ENCODE data around the gene SLC9A5. TPM values are rescaled to one million over a fixed set of nuclear protein-coding genes. Genes with fewer than 3 reads are reported as not detected.

Gene SLC9A5
- total RNA-seq, 1 donor from 2014 or later, result 2.5 TPM

DNA sequence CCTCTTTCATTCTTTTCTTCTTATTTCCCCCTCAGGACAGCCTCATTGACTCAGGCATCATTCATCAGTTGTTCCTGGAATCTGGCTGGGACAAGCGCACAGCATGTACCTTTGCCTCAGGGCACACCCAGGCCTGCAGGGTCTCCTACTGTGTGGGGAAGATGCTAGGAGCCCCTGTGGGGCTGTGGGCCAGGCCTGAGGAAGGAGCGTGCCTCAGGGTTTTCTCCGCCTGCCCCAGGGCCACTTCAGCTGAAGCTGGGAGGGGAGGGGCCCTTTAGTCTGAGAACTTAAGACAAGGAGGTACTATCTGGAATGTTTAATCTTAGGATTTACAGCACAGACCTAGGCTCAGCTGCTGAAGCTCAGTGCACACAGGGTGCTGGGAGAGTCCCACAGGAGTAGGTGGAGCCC is 41.9 kb upstream of the SLC9A5 start:
- TF ChIP-seq CTCF (IDR thresholded peaks at IDR 0.05), result no peak
- H3K36me3 Mint-ChIP-seq (ENCODE audit: low read depth), result peaks cover 23% of the 10 kb centered on the region
- intact Hi-C loops (cut with micrococcal nuclease), result no loop called here
- ChIA-PET POLR2A (no interaction called here), CTCF (no interaction called here)
- no peak overlapping the region for H3K27ac Mint-ChIP-seq
- H3K4me3 Mint-ChIP-seq, result no peak overlapping the region
- no peaks in the 10 kb centered on the region for H3K4me1 Mint-ChIP-seq
- no peak for ATAC-seq (ENCODE audit: low read depth)
- no peaks in the 10 kb centered on the region for H3K9me3 Mint-ChIP-seq
- DNase-seq, result no peak
- no peaks in the 10 kb centered on the region for H3K27me3 Mint-ChIP-seq

DNA sequence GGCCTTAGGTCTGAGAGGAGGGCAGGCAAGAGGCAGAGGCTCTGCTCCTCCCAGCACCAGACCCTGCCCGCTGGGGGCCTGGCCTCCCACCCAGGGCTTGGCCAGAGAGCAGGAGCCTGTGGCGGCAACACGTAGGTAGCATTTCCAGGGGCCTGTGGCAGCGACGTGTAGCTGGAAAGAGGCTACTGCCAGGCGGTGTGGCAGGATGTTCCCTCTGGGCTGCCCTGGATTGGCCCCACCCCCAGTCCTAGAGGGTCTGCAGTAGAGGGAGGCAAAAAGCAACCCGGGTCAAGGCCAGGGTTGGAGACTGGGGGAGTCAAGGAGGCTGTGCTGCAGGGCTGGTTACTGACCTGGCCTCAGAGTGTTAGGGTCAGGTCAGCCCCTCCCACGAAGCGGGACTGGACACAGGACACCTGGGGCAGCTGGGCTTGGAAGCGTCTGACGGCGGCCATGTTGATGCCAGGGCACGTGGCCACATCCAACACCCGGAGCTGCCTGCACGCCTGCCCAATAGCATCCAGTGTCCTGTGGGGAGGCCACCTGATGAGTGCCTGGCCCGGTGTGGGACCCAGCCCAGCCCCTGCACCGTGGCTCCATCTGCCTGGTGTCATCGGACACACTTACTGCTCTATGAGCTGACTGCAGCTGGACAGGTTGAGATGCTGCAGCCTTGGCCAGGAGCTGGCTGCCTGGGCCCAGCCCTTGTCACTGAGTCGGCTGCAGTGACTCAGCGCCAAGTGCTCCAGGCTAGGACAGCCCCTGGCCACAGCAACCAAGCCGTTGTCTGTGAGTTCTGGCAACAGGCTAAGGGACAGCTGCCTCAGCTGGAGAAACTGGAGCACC is 41.3 kb upstream of the SLC9A5 start:
- no peak for ATAC-seq (ENCODE audit: low read depth)
- H3K9me3 Mint-ChIP-seq, result no peaks in the 10 kb centered on the region
- CTCF ChIA-PET, result no interaction called here
- peaks cover 18% of the 10 kb centered on the region for H3K36me3 Mint-ChIP-seq (ENCODE audit: low read depth)
- intact Hi-C loops (cut with micrococcal nuclease), result no loop called here
- POLR2A ChIA-PET, result interaction anchor here (1.4 kb wide), 1 partner anchor 19 kb away, joined by 4 read pairs; the partner anchor contains the start of gene TMEM208
- H3K4me1 Mint-ChIP-seq, result no peaks in the 10 kb centered on the region
- no peaks in the 10 kb centered on the region for H3K27me3 Mint-ChIP-seq
- no peak overlapping the region for H3K4me3 Mint-ChIP-seq
- no peak for DNase-seq
- no peak for TF ChIP-seq CTCF (IDR thresholded peaks at IDR 0.05)
- H3K27ac Mint-ChIP-seq, result no peak overlapping the region

DNA sequence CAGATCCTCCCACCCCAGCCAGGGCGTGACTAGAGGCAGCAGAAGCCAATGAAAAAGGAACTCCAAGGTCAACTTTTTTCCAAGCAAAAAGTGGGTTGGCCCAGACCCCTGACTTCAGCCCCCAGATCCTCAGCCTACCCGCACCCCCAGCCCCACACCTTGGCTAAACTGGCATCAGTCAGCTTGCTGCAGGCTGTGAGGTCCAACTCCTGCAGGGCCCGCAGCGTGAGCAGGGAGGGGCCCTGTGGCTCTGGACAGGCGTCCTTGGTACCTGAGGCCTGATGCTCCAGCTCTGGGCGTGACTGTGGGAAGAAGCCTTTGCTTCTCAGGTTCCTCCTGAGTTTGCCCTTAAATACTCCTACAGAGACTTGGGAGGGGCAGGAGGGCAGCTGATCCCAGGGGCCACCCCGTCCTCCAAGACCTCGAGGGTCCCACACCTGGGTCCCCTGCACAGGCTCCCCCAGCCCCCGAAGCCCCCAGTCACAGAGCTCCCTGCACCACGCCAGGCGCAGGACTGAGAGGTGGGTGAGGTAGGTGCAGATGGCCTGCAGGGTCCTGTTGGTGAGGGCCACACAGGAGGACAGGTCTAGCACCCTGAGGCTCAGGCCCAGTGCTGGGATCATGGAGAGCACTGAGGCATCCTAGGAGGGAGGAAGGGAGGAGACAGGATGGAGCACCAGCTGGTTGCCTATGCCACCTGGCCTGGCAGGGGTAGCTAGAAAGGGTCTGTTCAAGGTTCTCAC is 40.5 kb upstream of the SLC9A5 start:
- POLR2A ChIA-PET, result interaction anchor here (0.6 to 1.4 kb wide), 2 partner anchors 19 to 302 kb away, joined by 4 to 5 read pairs; partner anchors contain the start of gene TMEM208
- intact Hi-C loops (cut with micrococcal nuclease), result no loop called here

GRCh38 chr16:67209565-67209964 is 39.2 kb upstream of the SLC9A5 start:
- ChIA-PET CTCF (no interaction called here), POLR2A (no interaction called here)
- Mint-ChIP-seq H3K36me3 (ENCODE audit: low read depth) (peaks cover 5% of the 10 kb centered on the region), H3K27me3 (no peaks in the 10 kb centered on the region), H3K27ac (no peak overlapping the region), H3K9me3 (no peaks in the 10 kb centered on the region), H3K4me3 (no peak overlapping the region), H3K4me1 (no peaks in the 10 kb centered on the region)
- ATAC-seq (ENCODE audit: low read depth) (no peak), DNase-seq (no peak)
- intact Hi-C loops (cut with micrococcal nuclease), result no loop called here
- no peak for TF ChIP-seq CTCF (IDR thresholded peaks at IDR 0.05)

More for the DNA sequence above, 40.5 kb upstream of the SLC9A5 start:
- TF ChIP-seq CTCF (IDR thresholded peaks at IDR 0.05), result no peak
- DNase-seq (no peak), ATAC-seq (ENCODE audit: low read depth) (no peak)
- Mint-ChIP-seq H3K27me3 (no peaks in the 10 kb centered on the region), H3K36me3 (ENCODE audit: low read depth) (peaks cover 15% of the 10 kb centered on the region), H3K4me3 (no peak overlapping the region), H3K9me3 (no peaks in the 10 kb centered on the region), H3K4me1 (no peaks in the 10 kb centered on the region), H3K27ac (no peak overlapping the region)
- CTCF ChIA-PET, result no interaction called here
